T-helper 2 cell treated with Interferon-gamma antibody and Interleukin-4, amounts not matched to agents 100 ng/mL and 5 ng/mL, for 36 hours (primary cell): ENCODE data around the gene PIGM. TPM values are rescaled to one million over a fixed set of nuclear protein-coding genes. Genes with fewer than 3 reads are reported as not detected.

Experiments used
- intact Hi-C: fragments of 100-400 bp; cut with micrococcal nuclease; formaldehyde crosslinking; loops from one replicate; pipeline ENCODE4 v1.15.1; 2023
- total RNA-seq: library from RNA; stranded (reverse); gene quantifications from 2 replicates; pipeline ENCODE4 v1.2.3, GENCODE V29; 2022

PIGM gene
- total RNA-seq, 1 donor from 2014 or later = 7.7 TPM

GRCh38 chr1:160022330-160023310 is 9.2 kb downstream of the PIGM start:
- intact Hi-C loops = no loop called here

GRCh38 chr1:160021376-160022074 is 10.3 kb downstream of the PIGM start:
- intact Hi-C loops = no loop called here

GRCh38 chr1:160020196-160020595 is 11.6 kb downstream of the PIGM start:
- intact Hi-C loops = no loop called here

- intact Hi-C loops = no loop called here
Observed at GRCh38 chr1:160018900-160019299, 12.9 kb downstream of the PIGM start.

- intact Hi-C loops = no loop called here
Observed at GRCh38 chr1:160018347-160018746, 13.4 kb downstream of the PIGM start.

GRCh38 chr1:160017592-160017991 is 14.2 kb downstream of the PIGM start:
- intact Hi-C loops = no loop called here

- intact Hi-C loops = no loop called here
Observed at GRCh38 chr1:160011781-160012180, 20.0 kb downstream of the PIGM start.

- intact Hi-C loops = loop anchor here (5.0 kb wide), 1 partner anchor 158 kb away; no protein-coding TSS in a partner anchor
Observed at GRCh38 chr1:160009801-160010200, 22.0 kb downstream of the PIGM start.

- intact Hi-C loops = loop anchor here (5.0 kb wide), 1 partner anchor 157 kb away; no protein-coding TSS in a partner anchor
Observed at GRCh38 chr1:160009081-160009480, 22.7 kb downstream of the PIGM start.

GRCh38 chr1:160007577-160008200 is 24.1 kb downstream of the PIGM start:
- intact Hi-C loops = loop anchor here (1.0 to 5.0 kb wide), 5 partner anchors 114 to 847 kb away; partner anchors contain the start of gene DUSP23

- intact Hi-C loops = loop anchor here (1.0 to 5.0 kb wide), 3 partner anchors 70 to 846 kb away; no protein-coding TSS in a partner anchor
Observed at GRCh38 chr1:160006312-160006940, 25.4 kb downstream of the PIGM start.

- intact Hi-C loops = loop anchor here (5.0 kb wide), 1 partner anchor 153 kb away; no protein-coding TSS in a partner anchor
Observed at GRCh38 chr1:160005070-160005469, 26.7 kb downstream of the PIGM start.

GRCh38 chr1:160004425-160004824 is 27.4 kb downstream of the PIGM start:
- intact Hi-C loops = no loop called here

GRCh38 chr1:160004001-160004400 is 27.8 kb downstream of the PIGM start:
- intact Hi-C loops = no loop called here

GRCh38 chr1:160001440-160001839 is 30.4 kb downstream of the PIGM start:
- intact Hi-C loops = no loop called here

GRCh38 chr1:159999204-159999603 is 32.6 kb downstream of the PIGM start:
- intact Hi-C loops = no loop called here

GRCh38 chr1:159996653-159997052 is 35.1 kb downstream of the PIGM start:
- intact Hi-C loops = no loop called here

- intact Hi-C loops = no loop called here
Observed at GRCh38 chr1:159994896-159995295, 36.9 kb downstream of the PIGM start.

- intact Hi-C loops = no loop called here
Observed at GRCh38 chr1:159993911-159994310, 37.9 kb downstream of the PIGM start.

GRCh38 chr1:159992161-159992560 is 39.6 kb downstream of the PIGM start:
- intact Hi-C loops = no loop called here

- intact Hi-C loops = no loop called here
Observed at GRCh38 chr1:159991513-159991912, 40.3 kb downstream of the PIGM start.
